Fibroblast of peridontal ligament (primary cell): ENCODE measurements around the gene SLC32A1.

Experiments
- DNase-seq: peaks from one replicate; pipeline ENCODE4 v3.0.0-alpha.2; 2010; ENCODE audit errors: extremely low read depth

Gene SLC32A1

DNA sequence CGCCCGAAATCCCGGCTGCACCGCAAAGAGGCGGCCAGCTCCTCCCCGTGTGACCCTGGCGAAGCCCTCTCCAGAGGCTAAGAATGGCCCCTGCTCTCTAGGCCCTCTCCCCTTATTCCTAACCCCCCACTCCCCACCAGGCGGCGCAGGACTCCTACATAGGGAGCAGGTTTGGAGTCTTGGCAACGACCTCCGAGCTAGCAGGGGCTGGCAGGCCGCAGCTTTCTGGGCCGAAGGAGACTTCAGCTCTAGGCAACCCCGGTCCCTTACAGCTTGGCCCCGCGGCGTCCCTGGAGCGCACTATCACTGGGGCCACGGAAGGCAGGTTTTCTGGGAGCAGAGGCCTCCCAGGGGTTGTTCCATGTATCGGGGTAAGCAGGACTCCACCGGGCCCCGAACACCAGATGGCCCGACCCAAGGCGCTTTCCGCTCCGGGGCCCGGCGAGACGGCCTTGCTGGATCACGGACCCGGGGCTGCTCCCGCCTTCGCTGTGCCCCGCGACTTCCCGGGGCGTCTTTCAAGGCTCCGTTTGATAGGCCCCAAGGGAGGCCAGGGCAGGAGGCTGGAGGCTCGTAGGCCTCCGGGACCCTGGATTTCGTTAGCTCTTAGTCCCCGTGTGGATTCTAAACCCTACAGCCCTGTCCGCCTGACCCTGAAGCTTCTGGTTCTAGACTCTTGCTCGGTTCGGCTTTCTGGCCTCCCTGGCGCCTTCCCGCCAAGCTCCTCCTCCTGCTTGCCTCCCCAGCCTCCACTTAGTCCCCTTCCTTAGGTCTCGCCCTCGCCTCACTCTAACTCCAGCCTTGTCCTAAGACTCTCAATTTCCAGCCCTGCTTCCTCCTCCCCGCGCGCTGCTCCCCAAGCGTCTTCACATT lies 1.9 kb downstream of the SLC32A1 start:
- no peak for DNase-seq

DNA sequence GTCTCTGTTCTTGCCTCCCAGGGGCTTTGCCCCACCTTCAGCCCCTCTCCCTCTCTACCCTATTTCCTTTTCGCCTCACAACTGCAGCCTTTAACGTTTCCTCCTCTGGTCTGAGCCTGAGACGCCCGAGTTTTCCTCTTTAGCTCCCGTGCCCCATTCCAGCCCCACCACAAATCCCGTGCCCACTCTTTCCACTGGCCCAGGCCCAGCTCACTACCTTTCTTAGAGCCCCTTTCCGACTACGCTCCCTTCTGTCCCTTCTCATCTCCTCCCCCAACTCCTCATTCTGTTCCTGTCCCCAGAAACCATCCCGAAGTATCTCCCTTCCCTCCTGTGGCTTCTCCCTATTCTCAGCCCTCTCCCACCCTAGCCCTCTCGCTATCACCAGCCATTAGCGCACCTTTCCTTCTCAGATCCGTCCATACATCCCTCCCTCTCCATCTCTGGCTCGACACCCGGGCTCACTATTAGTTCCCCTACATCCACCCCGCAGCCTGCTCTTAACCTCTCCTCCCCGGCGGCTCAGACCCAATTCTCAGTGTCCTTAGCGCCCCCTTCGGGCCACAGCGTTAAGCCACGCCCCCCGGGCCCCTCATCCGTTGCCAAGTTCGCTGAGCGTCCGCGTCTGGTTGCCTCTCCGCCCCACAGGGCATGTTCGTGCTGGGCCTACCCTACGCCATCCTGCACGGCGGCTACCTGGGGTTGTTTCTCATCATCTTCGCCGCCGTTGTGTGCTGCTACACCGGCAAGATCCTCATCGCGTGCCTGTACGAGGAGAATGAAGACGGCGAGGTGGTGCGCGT lies 2.7 kb downstream of the SLC32A1 start:
- no peak for DNase-seq

DNA sequence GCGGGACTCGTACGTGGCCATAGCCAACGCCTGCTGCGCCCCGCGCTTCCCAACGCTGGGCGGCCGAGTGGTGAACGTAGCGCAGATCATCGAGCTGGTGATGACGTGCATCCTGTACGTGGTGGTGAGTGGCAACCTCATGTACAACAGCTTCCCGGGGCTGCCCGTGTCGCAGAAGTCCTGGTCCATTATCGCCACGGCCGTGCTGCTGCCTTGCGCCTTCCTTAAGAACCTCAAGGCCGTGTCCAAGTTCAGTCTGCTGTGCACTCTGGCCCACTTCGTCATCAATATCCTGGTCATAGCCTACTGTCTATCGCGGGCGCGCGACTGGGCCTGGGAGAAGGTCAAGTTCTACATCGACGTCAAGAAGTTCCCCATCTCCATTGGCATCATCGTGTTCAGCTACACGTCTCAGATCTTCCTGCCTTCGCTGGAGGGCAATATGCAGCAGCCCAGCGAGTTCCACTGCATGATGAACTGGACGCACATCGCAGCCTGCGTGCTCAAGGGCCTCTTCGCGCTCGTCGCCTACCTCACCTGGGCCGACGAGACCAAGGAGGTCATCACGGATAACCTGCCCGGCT lies 3.4 kb downstream of the SLC32A1 start:
- DNase-seq = no peak

- no peak for DNase-seq
Measured at GRCh38 chr20:38728191-38728781, 4.0 kb downstream of the SLC32A1 start.

DNA sequence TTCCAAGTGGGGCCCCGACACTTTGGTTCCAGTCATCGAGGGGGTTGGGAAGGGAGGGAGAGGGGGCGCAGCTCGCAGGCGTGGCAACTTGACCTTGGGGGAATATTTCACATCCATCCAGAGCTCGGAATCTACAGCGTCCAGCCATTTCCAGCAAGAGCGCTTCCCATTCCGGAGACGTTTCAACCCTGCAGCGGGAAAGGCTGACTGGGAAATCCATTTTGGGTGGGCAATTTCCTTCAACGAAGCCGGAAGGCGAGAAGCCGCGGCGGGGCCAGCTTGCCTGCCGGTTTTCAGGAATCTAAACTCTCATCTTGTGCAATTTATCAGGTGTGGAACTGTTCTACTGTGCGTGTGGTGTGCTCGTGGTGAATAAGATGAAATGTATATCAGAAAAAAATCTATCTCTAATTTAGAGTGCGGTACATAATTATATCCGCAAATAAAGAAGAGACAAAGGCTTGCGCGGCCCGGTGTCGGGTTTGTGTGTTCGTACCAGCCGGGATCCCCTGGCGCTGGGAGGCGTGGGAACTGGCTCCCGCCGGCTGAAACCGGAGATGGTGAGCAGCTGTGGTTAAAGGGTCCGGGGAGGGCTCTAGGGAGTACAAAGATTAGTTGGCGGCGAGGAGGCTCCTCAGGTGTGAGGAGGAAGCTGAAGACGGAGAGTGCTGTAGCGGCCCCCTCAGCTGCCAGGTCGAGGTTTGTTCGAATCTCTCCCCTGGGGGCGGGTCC lies 4.8 kb downstream of the SLC32A1 start:
- no peak for DNase-seq

GRCh38 chr20:38729767-38730166 lies 5.5 kb downstream of the SLC32A1 start:
- no peak for DNase-seq

- no peak for DNase-seq
Measured at GRCh38 chr20:38730167-38730988, 6.1 kb downstream of the SLC32A1 start.

GRCh38 chr20:38730989-38731737 lies 6.9 kb downstream of the SLC32A1 start:
- peak; percentile 25 for DNase-seq

GRCh38 chr20:38731738-38732113 lies 7.4 kb downstream of the SLC32A1 start:
- DNase-seq = no peak

DNA sequence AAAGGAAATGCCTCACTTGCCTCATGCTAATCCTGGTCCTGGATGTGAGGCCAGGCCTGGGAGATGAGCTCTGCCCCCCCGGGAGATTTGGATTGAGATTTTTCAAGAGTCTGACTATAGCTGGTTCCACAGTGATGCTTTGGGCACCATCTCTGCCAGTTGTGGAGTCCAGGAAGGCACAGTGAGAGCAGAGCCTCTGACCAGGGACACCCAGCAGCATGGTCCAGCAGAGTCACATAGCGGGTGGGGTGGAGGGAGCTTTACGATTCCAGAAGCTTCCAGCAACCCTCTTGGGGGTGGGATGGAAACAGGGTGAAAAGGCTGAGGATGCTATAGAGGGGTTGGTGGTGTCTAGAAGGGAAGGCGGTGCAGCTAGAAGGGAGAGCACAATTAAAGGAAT lies 8.7 kb downstream of the SLC32A1 start:
- no peak for DNase-seq

- no peak for DNase-seq
Measured at GRCh38 chr20:38735172-38735571, 10.9 kb downstream of the SLC32A1 start.

DNA sequence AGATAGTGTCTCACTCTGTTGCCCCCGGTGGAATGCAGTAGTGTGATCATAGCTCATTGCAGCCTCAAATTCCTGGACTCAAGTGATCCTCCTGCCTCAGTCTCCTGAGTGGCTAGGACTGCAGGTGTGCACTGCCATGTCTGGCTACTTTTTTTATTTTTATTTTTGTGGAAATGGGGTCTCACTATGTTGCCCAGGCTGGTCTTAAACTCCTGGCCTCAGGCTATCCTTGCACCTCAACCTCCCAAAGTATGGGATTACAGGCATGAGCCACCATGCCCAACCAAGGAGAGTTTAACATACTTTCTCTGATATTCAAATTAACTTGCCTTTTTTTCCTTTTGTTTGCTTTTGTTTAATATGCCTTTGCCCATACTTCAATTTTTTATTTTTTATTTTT lies 13.6 kb downstream of the SLC32A1 start:
- DNase-seq = no peak

- DNase-seq = no peak
Measured at GRCh38 chr20:38745757-38746156, 21.5 kb downstream of the SLC32A1 start.

- DNase-seq = no peak
Measured at GRCh38 chr20:38747495-38748096, 23.3 kb downstream of the SLC32A1 start.

DNA sequence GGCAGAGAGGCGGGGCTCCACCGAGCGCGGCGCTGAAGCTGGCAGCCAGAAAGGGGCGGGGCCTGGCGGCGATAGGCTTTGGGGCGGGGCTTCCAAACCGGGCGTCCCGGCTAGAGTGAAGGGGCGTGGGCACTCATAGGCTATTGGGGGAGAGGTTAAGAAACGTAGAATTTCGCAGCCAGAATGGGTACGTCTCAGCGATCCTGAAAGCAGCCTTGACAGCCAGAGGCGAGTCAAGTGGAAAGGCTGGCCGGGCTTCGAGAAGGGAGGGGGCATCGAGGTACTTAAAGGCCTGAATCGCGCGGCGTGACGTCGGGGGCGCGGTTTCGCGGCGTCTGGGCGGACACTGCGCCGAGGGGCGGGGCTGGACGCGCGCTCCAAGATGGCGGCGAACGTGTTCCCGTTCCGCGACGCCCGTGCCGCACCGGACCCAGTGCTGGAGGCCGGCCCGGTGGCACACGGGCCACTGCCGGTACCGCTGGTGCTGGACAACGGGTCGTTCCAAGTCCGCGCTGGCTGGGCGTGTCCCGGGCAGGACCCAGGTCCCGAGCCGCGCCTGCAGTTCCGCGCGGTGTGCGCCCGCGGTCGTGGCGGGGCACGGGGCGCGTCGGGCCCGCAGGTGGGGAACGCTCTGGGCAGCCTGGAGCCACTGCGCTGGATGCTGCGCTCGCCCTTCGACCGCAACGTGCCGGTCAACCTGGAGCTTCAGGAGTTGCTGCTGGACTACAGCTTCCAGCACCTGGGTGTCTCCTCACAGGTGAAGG lies 24.0 kb downstream of the SLC32A1 start, which contains the start of gene ACTR5:
TSS of gene ACTR5 (plus strand) at position 364 of the 764 bp plus-strand sequence. CDS start at position 383, 19 bp downstream.
- peak; percentile 80 for DNase-seq

GRCh38 chr20:38748861-38749149 lies 24.5 kb downstream of the SLC32A1 start:
- no peak for DNase-seq

DNA sequence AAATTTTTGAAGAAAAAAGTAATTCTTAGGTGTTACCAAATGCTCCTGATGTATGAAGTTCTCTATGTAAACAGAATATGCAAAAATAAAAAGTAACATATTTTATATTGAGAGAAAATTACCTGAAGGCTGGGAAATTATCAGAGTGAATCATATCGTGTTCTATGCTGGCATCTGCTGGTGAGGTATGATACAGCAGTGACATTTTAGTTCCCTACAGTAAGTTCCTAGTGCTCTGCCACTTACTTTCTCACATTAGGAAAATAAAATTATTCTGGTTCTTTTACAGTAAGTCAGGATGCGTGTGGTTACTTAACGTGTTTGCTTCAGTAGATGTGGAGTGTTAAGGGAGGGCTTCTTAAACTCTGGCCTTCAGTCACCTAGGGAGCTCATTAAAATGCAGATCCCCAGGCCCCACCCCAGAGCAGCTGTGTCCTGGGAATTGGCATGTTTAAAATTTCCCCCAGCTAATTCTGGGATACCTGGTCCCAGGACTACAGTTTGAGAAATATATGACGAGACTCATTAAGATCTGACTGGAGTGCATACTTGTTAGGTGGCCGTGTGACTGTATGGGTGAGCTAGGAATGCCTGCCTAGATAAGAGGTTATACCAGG lies 27.2 kb downstream of the SLC32A1 start:
- peak; percentile 61 for DNase-seq

DNA sequence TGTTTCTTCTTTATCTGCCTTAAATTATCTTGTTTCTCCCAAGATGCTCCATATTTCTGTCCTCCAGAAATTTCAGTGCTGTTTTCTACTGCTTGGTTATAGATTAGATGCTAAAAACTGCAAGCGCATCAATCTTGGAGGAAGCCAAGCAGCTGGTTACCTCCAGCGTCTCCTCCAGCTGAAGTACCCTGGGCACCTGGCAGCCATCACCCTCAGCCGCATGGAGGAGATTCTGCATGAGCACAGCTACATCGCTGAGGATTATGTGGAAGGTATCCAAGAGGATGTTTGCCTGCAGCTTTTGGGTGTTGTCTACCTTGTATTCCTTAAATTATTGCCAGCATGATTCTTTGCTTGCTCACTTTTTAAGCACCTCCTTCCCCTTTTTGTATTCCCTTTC lies 27.7 kb downstream of the SLC32A1 start:
- DNase-seq = no peak
